ENCODE data around the gene ROBO2.

ROBO2 gene

DNA sequence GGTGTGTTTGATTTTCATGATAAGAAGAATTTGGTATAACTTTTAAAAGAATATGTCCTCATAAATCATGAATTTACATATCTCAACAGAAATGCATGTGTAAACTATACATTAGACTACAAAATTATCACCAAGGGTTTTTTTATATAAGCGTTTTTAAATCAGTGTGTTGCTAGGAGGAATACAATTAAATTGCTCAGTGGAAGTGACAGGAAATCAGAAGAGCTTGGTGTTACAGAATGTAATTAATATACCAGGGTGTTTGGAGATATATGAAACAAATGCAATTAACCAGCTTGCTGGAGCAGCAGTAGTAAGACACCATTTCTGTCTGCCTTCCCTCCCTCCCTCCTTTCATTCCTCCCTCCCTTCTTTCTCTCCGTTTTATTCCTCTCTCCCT is 2.4 kb downstream of the ROBO2 start:
- in situ Hi-C loops (cut with HindIII; ENCODE audit: low pct_ligation_motif_present, low sequenced_read_pairs) = no loop called here
- Histone ChIP-seq H3K36me3 (replicated peaks) (no peaks in the 10 kb centered on the region), H3K27me3 (replicated peaks) (peaks cover 7% of the 10 kb centered on the region), H3K4me3 (ENCODE audit: low read depth, low read length) (no peak overlapping the region), H3K27ac (no peak overlapping the region)
- DNase-seq = no peak
- TF ChIP-seq, protein P1, sequence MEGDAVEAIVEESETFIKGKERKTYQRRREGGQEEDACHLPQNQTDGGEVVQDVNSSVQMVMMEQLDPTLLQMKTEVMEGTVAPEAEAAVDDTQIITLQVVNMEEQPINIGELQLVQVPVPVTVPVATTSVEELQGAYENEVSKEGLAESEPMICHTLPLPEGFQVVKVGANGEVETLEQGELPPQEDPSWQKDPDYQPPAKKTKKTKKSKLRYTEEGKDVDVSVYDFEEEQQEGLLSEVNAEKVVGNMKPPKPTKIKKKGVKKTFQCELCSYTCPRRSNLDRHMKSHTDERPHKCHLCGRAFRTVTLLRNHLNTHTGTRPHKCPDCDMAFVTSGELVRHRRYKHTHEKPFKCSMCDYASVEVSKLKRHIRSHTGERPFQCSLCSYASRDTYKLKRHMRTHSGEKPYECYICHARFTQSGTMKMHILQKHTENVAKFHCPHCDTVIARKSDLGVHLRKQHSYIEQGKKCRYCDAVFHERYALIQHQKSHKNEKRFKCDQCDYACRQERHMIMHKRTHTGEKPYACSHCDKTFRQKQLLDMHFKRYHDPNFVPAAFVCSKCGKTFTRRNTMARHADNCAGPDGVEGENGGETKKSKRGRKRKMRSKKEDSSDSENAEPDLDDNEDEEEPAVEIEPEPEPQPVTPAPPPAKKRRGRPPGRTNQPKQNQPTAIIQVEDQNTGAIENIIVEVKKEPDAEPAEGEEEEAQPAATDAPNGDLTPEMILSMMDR (IDR thresholded peaks at IDR 0.05; ENCODE audit: low read depth, low read length, missing control alignments) = no peak

DNA sequence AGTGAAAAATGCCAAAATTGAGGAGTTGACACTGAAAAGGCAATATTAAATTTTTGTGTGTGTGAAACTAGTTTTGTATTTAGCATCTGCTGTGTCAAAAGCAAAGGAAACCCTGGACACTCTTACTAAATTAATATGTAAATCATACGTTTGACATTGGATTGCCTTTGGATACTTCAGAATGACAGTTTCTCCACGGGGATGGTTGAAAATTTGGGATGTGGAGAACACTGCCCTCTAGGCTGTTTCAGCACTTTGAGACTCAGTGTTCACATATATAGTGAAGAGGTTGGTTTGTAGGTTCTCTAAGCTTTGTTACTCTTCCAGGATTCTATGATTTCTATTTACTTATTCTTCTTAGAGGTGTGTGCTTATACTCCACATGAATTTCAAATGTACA is 3.0 kb downstream of the ROBO2 start:
- in situ Hi-C loops (cut with HindIII; ENCODE audit: low pct_ligation_motif_present, low sequenced_read_pairs) = no loop called here
- H3K36me3 ChIP-seq (replicated peaks) = no peaks in the 10 kb centered on the region
- H3K4me3 ChIP-seq (ENCODE audit: low read depth, low read length) = no peak overlapping the region
- H3K27ac ChIP-seq = no peak overlapping the region
- TF ChIP-seq, protein P1 (IDR thresholded peaks at IDR 0.05; ENCODE audit: low read depth, low read length, missing control alignments) = peak; percentile 51
- peaks cover 7% of the 10 kb centered on the region for H3K27me3 ChIP-seq (replicated peaks)
- no peak for DNase-seq

DNA sequence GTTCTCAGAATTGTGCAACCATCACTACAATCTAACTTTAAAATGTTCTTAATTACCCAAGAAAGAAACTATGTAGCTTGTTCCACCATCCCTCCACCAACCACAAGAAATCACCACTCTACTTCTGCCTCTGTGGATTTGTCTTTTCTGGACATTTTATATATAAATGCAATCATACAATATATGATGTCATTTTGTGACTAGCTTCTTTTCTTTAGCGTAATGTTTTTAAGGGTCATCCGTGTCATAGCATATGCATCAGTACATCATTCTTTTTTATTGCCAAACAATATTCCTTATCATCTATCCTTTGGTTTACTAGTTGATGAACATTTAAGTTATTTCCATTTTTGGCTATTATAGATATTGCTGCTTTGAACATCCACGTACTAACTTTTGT is 5.8 kb downstream of the ROBO2 start:
- Histone ChIP-seq H3K27ac (no peak overlapping the region), H3K36me3 (replicated peaks) (no peaks in the 10 kb centered on the region), H3K27me3 (replicated peaks) (peaks cover 3% of the 10 kb centered on the region), H3K4me3 (ENCODE audit: low read depth, low read length) (no peak overlapping the region)
- no peak for DNase-seq
- in situ Hi-C loops (cut with HindIII; ENCODE audit: low pct_ligation_motif_present, low sequenced_read_pairs) = no loop called here
- TF ChIP-seq, protein P1 (IDR thresholded peaks at IDR 0.05; ENCODE audit: low read depth, low read length, missing control alignments) = no peak

DNA sequence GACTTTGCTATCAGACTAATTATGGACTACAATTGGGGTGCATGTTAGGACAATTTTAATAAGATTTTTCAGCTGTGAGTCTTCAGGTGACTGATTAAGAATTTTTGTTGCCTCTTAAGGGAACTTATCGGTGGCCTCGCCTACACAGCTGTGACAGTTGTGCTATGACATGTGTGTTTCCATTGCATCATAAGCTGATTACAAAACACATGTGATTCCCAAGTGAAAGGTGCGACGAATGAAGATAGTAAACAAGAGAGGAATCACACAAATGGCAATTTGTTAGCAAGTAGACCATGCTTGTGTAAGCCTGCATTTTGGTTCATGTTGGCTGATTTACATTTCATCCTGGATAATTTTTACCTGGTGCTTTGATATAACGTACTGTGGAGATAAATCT is 8.3 kb downstream of the ROBO2 start:
- in situ Hi-C loops (cut with HindIII; ENCODE audit: low pct_ligation_motif_present, low sequenced_read_pairs) = no loop called here
- TF ChIP-seq, protein P1 (IDR thresholded peaks at IDR 0.05; ENCODE audit: low read depth, low read length, missing control alignments) = no peak

DNA sequence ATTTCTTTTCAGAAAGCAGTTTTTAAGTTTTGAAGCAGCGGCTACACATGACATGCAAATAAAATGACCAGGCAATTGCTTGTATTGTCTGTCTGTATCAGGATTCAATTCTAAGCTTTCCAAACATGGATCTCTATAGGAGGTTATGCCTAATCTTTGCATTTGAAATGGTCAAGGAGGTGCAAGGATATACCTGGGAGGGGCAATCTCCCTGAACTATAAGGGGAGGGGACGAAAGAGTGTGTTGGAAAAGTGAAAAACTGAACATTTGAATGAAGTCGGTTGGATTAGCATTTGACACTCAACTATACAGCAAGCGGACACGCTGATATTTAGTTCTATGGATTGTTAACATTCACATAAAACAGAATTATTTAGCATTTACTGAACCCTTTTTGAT is 11.7 kb downstream of the ROBO2 start:
- Histone ChIP-seq H3K27me3 (replicated peaks) (no peaks in the 10 kb centered on the region), H3K36me3 (replicated peaks) (no peaks in the 10 kb centered on the region), H3K27ac (no peak overlapping the region), H3K4me3 (ENCODE audit: low read depth, low read length) (no peak overlapping the region)
- in situ Hi-C loops (cut with HindIII; ENCODE audit: low pct_ligation_motif_present, low sequenced_read_pairs) = no loop called here
- no peak for DNase-seq
- TF ChIP-seq, protein P1 (IDR thresholded peaks at IDR 0.05; ENCODE audit: low read depth, low read length, missing control alignments) = no peak

More for the DNA sequence above, 8.3 kb downstream of the ROBO2 start:
- Histone ChIP-seq H3K27ac (no peak overlapping the region), H3K27me3 (replicated peaks) (no peaks in the 10 kb centered on the region), H3K4me3 (ENCODE audit: low read depth, low read length) (no peak overlapping the region), H3K36me3 (replicated peaks) (no peaks in the 10 kb centered on the region)
- DNase-seq = no peak

DNA sequence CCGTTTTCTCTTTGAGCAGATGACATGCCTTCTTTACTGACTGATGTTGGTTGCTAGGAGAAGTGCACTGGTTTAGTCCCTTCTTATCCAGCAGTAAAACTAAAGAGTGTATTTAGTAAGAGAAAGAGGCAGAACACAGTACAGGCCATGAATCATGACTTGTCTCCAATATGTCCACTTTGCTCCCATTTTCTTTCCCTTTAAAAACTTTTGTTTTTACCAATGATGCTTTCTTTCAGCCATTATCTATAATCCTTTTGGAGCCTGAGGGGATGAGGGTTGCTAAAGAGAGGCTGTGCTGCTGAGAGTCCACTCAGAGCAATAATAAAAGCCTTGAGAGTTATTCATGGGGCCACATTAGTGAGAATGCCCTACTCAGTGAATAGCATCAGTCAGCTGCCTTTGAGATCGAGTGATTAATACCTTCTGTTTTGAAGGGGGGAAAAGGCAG is 12.2 kb downstream of the ROBO2 start:
- Histone ChIP-seq H3K36me3 (replicated peaks) (no peaks in the 10 kb centered on the region), H3K27me3 (replicated peaks) (no peaks in the 10 kb centered on the region), H3K27ac (no peak overlapping the region), H3K4me3 (ENCODE audit: low read depth, low read length) (no peak overlapping the region)
- TF ChIP-seq, protein P1 (IDR thresholded peaks at IDR 0.05; ENCODE audit: low read depth, low read length, missing control alignments) = no peak
- in situ Hi-C loops (cut with HindIII; ENCODE audit: low pct_ligation_motif_present, low sequenced_read_pairs) = no loop called here
- DNase-seq = no peak
